Stimulated activated CD8-positive, alpha-beta memory T cell treated with anti-CD3 and anti-CD28 coated beads, Interleukin-12 subunit alpha, Interleukin-12 subunit beta, amount 100 ng/mL, for 24 hours (primary cell): ENCODE data around the gene PLAAT3.
"Not testable (repeated sequence)": the region's sequence is repeated elsewhere in the genome, so short reads cannot be mapped to it uniquely, and the experiment has no call there.

Experiments
- DNase-seq: peaks from one replicate; pipeline ENCODE4 v3.0.0-alpha.2; 2020; ENCODE audit errors: extremely low read depth

Gene PLAAT3

GRCh38 chr11:63567044-63567840, 47.0 kb downstream of the PLAAT3 start:
- DNase-seq: peak; percentile 31

- no peak for DNase-seq
Observed at GRCh38 chr11:63564784-63565350, 49.4 kb downstream of the PLAAT3 start.

GRCh38 chr11:63564056-63564774, 50.0 kb downstream of the PLAAT3 start:
- DNase-seq: no peak

- no peak for DNase-seq
Observed at GRCh38 chr11:63563201-63564055, 50.8 kb downstream of the PLAAT3 start, which contains the start of gene PLAAT2. Gene PLAAT2, minus strand, starts transcription at chr11:63563379. Its CDS starts 55 bp downstream, at chr11:63563324.

- no peak for DNase-seq
Observed at GRCh38 chr11:63560506-63561180, 53.6 kb downstream of the PLAAT3 start.

- no peak for DNase-seq
Observed at GRCh38 chr11:63558459-63559157, 55.6 kb downstream of the PLAAT3 start.

- DNase-seq: no peak
Observed at GRCh38 chr11:63557570-63557969, 56.7 kb downstream of the PLAAT3 start.

GRCh38 chr11:63556404-63557013, 57.7 kb downstream of the PLAAT3 start:
- no peak for DNase-seq

- no peak for DNase-seq
Observed at GRCh38 chr11:63554877-63555223, 59.4 kb downstream of the PLAAT3 start.

GRCh38 chr11:63553759-63554158, 60.5 kb downstream of the PLAAT3 start:
- no peak for DNase-seq

- DNase-seq: no peak
Observed at GRCh38 chr11:63552921-63553320, 61.3 kb downstream of the PLAAT3 start.

- no peak for DNase-seq
Observed at GRCh38 chr11:63551889-63552266, 62.4 kb downstream of the PLAAT3 start.

- DNase-seq: no peak
Observed at GRCh38 chr11:63551091-63551888, 62.9 kb downstream of the PLAAT3 start.

GRCh38 chr11:63550156-63550700, 64.0 kb downstream of the PLAAT3 start:
- not testable (repeated sequence) for DNase-seq

GRCh38 chr11:63549411-63549810, 64.8 kb downstream of the PLAAT3 start:
- no peak for DNase-seq

- DNase-seq: no peak
Observed at GRCh38 chr11:63548178-63548577, 66.1 kb downstream of the PLAAT3 start.

- no peak for DNase-seq
Observed at GRCh38 chr11:63547061-63547460, 67.2 kb downstream of the PLAAT3 start.

- DNase-seq: no peak
Observed at GRCh38 chr11:63543711-63544110, 70.5 kb downstream of the PLAAT3 start.

GRCh38 chr11:63542506-63542905, 71.7 kb downstream of the PLAAT3 start:
- DNase-seq: not testable (repeated sequence)
